ENCODE results near the gene POU5F1.
"Not testable (repeated sequence)": the region's sequence is repeated elsewhere in the genome, so short reads cannot be mapped to it uniquely, and the experiment has no call there.

Gene POU5F1

GRCh38 chr6:31170600-31170881 lies at the start of gene POU5F1:
POU5F1 (minus strand) TSS chr6:31170682; CDS start chr6:31170620, 62 bp downstream.
- no peak for DNase-seq (ENCODE audit: low read depth, low spot score)

GRCh38 chr6:31216208-31216898 lies 45.9 kb upstream of the POU5F1 start:
- no peak for DNase-seq (ENCODE audit: low read depth, low spot score)

GRCh38 chr6:31215216-31215615 lies 44.7 kb upstream of the POU5F1 start:
- not testable (repeated sequence) for DNase-seq (ENCODE audit: low read depth, low spot score)

- no peak for DNase-seq (ENCODE audit: low read depth, low spot score)
These were observed 44.0 kb upstream of the POU5F1 start for GRCh38 chr6:31214516-31214915.

GRCh38 chr6:31210741-31211532 lies 40.5 kb upstream of the POU5F1 start:
- no peak for DNase-seq (ENCODE audit: low read depth, low spot score)

GRCh38 chr6:31210123-31210522 lies 39.6 kb upstream of the POU5F1 start:
- no peak for DNase-seq (ENCODE audit: low read depth, low spot score)

GRCh38 chr6:31209137-31209536 lies 38.7 kb upstream of the POU5F1 start:
- no peak for DNase-seq (ENCODE audit: low read depth, low spot score)

- no peak for DNase-seq (ENCODE audit: low read depth, low spot score)
These were observed 38.0 kb upstream of the POU5F1 start for GRCh38 chr6:31208506-31208905.

GRCh38 chr6:31205638-31206037 lies 35.2 kb upstream of the POU5F1 start:
- DNase-seq (ENCODE audit: low read depth, low spot score): no peak

- DNase-seq (ENCODE audit: low read depth, low spot score): no peak
These were observed 34.3 kb upstream of the POU5F1 start for GRCh38 chr6:31204751-31205145.

GRCh38 chr6:31203345-31203979 lies 33.0 kb upstream of the POU5F1 start:
- no peak for DNase-seq (ENCODE audit: low read depth, low spot score)

- no peak for DNase-seq (ENCODE audit: low read depth, low spot score)
These were observed 32.0 kb upstream of the POU5F1 start for GRCh38 chr6:31202259-31203166.

- DNase-seq (ENCODE audit: low read depth, low spot score): not testable (repeated sequence)
These were observed 28.6 kb upstream of the POU5F1 start for GRCh38 chr6:31199105-31199452.

- DNase-seq (ENCODE audit: low read depth, low spot score): no peak
These were observed 27.2 kb upstream of the POU5F1 start for GRCh38 chr6:31197559-31198305.

- not testable (repeated sequence) for DNase-seq (ENCODE audit: low read depth, low spot score)
These were observed 26.0 kb upstream of the POU5F1 start for GRCh38 chr6:31196251-31197022.

GRCh38 chr6:31195308-31195979 lies 25.0 kb upstream of the POU5F1 start:
- not testable (repeated sequence) for DNase-seq (ENCODE audit: low read depth, low spot score)

GRCh38 chr6:31194061-31194834 lies 23.8 kb upstream of the POU5F1 start:
- no peak for DNase-seq (ENCODE audit: low read depth, low spot score)

- no peak for DNase-seq (ENCODE audit: low read depth, low spot score)
These were observed 22.7 kb upstream of the POU5F1 start for GRCh38 chr6:31193206-31193605.
